Activated naive CD8-positive, alpha-beta T cell treated with anti-CD3 and anti-CD28 coated beads for 36 hours (primary cell): ENCODE data around the gene ARMC2. TPM values are rescaled to one million over a fixed set of nuclear protein-coding genes. Genes with fewer than 3 reads are reported as not detected.
"Not testable (repeated sequence)": the region's sequence is repeated elsewhere in the genome, so short reads cannot be mapped to it uniquely, and the experiment has no call there.

Source experiments
- DNase-seq: peaks from one replicate; pipeline ENCODE4 v3.0.0; 2021
- H3K27ac Mint-ChIP-seq: one replicate; pipeline ENCODE4 v1.8.0; 2022; ENCODE audit warnings: mild to moderate bottlenecking, moderate library complexity, mixed read lengths
- H3K27me3 Mint-ChIP-seq: one replicate; pipeline ENCODE4 v1.8.0; 2022; ENCODE audit warnings: mild to moderate bottlenecking, mixed read lengths
- H3K36me3 Mint-ChIP-seq: one replicate; pipeline ENCODE4 v1.8.0; 2021; ENCODE audit warnings: mild to moderate bottlenecking, mixed read lengths
- H3K4me1 Mint-ChIP-seq: one replicate; pipeline ENCODE4 v1.8.0; 2021; ENCODE audit warnings: mixed read lengths
- H3K4me3 Mint-ChIP-seq: one replicate; pipeline ENCODE4 v1.8.0; 2022; ENCODE audit warnings: mild to moderate bottlenecking, moderate library complexity, mixed read lengths
- H3K9me3 Mint-ChIP-seq: one replicate; pipeline ENCODE4 v1.8.0; 2022; ENCODE audit warnings: mixed read lengths
- total RNA-seq, 2 experiments: library from RNA; stranded (reverse); gene quantifications; one replicate each; pipeline ENCODE4 v1.2.3, GENCODE V29; 2021

Gene ARMC2
- total RNA-seq, 2 experiments from 2014 or later: 3.4 to 3.5 TPM

DNA sequence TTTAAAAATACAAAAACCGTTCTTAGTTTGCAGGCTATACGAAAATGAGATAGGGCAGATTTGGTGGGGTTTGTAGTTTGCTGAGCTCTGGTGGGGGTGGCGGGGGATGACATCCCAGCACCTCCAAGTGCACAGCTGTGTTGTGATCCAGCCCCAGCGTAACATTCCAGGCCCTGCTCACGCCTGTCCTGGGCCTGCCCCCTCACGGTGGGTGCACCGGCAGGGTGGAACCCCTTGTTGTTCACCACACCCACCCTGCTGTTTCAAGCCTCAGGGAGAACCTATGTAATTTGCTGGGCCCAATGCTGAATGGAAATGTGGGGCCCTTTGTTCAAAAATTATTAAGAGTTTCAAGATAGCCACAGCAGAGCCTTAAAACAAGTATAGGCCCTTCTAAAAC, 25.0 kb downstream of the ARMC2 start:
- Mint-ChIP-seq H3K9me3 (peaks cover 1% of the 10 kb centered on the region), H3K4me3 (no peak overlapping the region), H3K27me3 (no peaks in the 10 kb centered on the region), H3K27ac (no peak overlapping the region), H3K4me1 (peaks cover 30% of the 10 kb centered on the region), H3K36me3 (peaks cover 31% of the 10 kb centered on the region)
- no peak for DNase-seq

DNA sequence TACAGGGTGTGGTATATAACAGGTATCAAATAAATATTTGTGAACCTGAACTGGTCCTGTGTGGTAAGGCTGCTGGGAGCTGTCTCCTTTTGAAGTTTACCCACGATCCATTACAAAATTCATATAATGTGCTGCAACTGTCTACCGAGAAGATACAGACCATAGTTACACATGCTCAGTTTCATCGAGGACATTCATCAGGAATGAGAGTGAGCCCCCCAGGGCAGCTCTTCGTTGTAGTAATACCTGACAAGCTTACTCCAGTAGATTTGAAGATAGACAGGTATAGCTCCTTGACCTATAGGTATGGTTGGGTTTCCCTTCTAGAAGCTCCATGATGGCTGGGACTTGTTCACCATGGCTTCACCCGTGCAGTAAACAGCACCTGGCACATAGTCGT, 25.7 kb downstream of the ARMC2 start:
- Mint-ChIP-seq H3K27me3 (no peaks in the 10 kb centered on the region), H3K9me3 (peaks cover 1% of the 10 kb centered on the region), H3K27ac (peak overlapping the region; percentile 88), H3K4me3 (peak overlapping the region; percentile 33), H3K36me3 (peaks cover 33% of the 10 kb centered on the region), H3K4me1 (peaks cover 30% of the 10 kb centered on the region)
- no peak for DNase-seq

DNA sequence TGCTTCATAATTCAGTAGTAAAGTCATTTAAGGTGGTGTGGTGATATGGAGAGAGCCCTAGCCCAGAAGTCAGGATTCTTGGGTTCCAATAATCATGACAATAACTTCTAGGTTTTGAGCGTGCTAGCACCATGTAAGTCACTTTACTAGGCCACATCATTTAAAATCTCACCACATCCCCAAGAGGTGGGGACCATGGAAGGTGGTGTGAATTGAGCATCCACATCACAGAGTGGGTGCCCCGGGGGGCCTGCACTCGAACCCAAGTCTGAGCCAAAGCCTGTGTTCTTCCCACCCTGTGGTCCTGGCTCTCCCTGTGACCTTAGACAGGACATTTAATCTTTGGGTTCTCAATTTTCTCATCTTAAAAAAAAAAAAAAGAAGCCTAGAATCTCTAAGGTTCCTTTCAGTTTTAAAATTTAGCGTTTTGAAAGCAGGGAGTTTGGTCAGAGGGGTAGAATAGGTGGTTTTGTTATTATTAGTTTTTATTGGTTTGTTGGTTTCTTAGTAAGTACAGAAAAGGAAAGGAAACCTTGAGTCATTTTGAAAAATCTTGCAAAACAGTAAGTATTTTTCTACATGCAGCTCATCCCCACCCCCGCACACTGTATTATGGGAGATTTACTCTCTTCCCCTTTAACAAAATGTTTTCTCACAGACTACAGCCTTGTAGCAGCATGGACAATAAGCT, 26.4 kb downstream of the ARMC2 start:
- Mint-ChIP-seq H3K36me3 (peaks cover 36% of the 10 kb centered on the region), H3K4me1 (peaks cover 30% of the 10 kb centered on the region)

DNA sequence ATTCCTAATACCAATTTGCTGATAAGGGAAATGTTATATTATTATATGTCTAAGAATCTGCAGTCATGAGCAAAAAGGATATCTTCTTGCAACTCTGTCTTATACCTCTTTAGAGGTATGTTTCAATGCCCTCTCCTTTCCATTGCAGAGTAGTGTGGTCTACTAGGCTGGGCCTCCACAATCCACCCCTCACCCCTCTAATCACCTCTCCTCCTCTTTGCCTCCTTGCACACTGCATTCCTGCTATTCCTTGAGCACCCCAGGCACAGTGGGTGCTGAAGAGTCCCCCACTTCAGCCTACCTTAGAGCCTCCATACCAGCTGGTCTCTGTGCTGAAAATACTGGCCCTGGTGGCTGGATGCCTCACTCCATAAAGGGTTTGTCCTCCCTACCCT, 26.9 kb downstream of the ARMC2 start:
- Mint-ChIP-seq H3K4me3 (no peak overlapping the region), H3K27ac (peak overlapping the region; percentile 26), H3K36me3 (peaks cover 40% of the 10 kb centered on the region), H3K4me1 (peaks cover 30% of the 10 kb centered on the region), H3K27me3 (no peaks in the 10 kb centered on the region), H3K9me3 (peaks cover 3% of the 10 kb centered on the region)
- peak; percentile 4 for DNase-seq

More for the DNA sequence above, 26.4 kb downstream of the ARMC2 start:
- Mint-ChIP-seq H3K27me3 (no peaks in the 10 kb centered on the region), H3K27ac (peak overlapping the region; percentile 88), H3K4me3 (peak overlapping the region; percentile 33), H3K9me3 (peaks cover 3% of the 10 kb centered on the region)
- DNase-seq: peak; percentile 59

DNA sequence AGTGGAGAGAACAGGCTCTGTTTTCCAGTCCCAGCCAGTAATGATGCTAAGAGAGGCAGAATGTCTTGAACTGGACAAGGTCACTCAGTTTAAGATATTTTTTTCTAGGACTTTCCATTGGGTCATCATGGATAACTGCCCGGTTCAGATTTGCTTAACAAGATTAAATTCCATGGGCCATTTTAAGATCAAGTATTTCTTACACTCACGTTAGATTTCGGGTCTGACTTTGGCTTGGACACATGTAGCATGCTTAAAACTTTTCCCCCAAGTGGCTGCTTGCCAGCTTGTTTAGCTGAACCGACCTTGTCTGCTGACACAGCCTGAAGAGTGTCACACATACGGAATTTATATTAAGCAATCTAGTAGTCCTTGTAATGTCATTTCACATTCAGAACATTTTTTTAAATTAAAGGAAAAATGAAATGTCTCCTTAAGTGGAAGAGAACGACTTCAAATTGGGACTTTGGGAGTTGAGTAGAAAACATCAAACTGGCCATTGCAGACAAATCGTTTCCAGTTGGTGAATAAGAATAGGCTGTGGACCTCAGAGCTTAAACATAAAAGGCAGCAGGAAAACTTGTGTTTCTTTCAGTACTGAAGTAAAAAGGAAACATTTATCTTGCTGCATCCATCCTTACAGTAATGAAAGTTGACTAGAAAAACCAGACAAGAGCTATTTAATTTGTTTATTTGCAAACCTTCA, 29.0 kb downstream of the ARMC2 start:
- H3K27me3 Mint-ChIP-seq: no peaks in the 10 kb centered on the region
- no peak for DNase-seq
- H3K9me3 Mint-ChIP-seq: peaks cover 7% of the 10 kb centered on the region
- peaks cover 26% of the 10 kb centered on the region for H3K4me1 Mint-ChIP-seq
- H3K36me3 Mint-ChIP-seq: peaks cover 46% of the 10 kb centered on the region
- H3K27ac Mint-ChIP-seq: no peak overlapping the region
- H3K4me3 Mint-ChIP-seq: no peak overlapping the region

GRCh38 chr6:108878942-108879341, 30.7 kb downstream of the ARMC2 start:
- Mint-ChIP-seq H3K4me3 (no peak overlapping the region), H3K27me3 (no peaks in the 10 kb centered on the region), H3K4me1 (peaks cover 26% of the 10 kb centered on the region), H3K27ac (no peak overlapping the region), H3K9me3 (peaks cover 14% of the 10 kb centered on the region), H3K36me3 (peaks cover 41% of the 10 kb centered on the region)
- no peak for DNase-seq

DNA sequence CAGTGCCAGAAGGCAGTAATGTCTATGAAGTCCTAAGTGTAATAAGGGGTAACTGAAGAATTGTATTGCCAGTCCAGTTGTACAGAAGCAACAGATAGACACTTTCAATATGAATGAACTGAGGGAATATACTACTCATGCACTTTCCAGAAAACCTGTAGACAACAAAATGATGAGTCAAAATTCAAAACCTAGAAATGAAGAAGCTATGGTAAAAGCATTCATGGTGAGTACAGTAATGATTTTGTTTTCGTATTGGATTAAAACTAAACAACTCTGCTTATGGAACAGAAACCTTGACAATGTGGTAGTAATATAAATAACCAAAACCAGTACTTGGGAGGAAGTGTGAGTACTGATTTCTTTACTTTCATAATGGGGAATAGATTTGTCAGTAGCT, 35.0 kb downstream of the ARMC2 start:
- no peak for DNase-seq
- Mint-ChIP-seq H3K27me3 (no peaks in the 10 kb centered on the region), H3K36me3 (peaks cover 30% of the 10 kb centered on the region), H3K9me3 (peaks cover 13% of the 10 kb centered on the region), H3K27ac (peak overlapping the region; percentile 44), H3K4me3 (no peak overlapping the region), H3K4me1 (peaks cover 19% of the 10 kb centered on the region)

- Mint-ChIP-seq H3K27ac (no peak overlapping the region), H3K9me3 (peaks cover 11% of the 10 kb centered on the region), H3K36me3 (peaks cover 20% of the 10 kb centered on the region), H3K27me3 (no peaks in the 10 kb centered on the region), H3K4me3 (no peak overlapping the region), H3K4me1 (peaks cover 19% of the 10 kb centered on the region)
- DNase-seq: no peak
These were observed 36.2 kb downstream of the ARMC2 start for GRCh38 chr6:108884211-108885059.

DNA sequence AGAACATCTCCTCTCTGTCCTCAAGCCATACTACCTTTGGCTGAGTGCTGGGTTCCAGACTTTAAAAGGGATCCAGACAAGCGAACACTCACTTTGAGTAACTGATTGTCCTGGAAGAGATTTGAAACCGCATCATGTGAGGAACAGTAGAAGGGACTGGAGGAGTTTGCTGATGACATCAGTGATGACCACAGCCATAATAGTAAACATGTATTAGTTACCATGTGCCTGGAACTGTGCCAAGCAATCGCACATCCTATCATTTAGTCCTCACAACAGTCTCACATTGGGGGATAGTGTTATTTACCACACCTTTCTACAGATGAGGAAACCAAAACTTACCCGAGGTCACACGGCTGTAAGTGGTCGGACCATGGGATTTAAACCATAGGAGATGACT, 39.8 kb downstream of the ARMC2 start:
- Mint-ChIP-seq H3K36me3 (no peaks in the 10 kb centered on the region), H3K27ac (no peak overlapping the region), H3K4me3 (no peak overlapping the region), H3K9me3 (no peaks in the 10 kb centered on the region), H3K4me1 (peaks cover 13% of the 10 kb centered on the region), H3K27me3 (no peaks in the 10 kb centered on the region)
- no peak for DNase-seq

GRCh38 chr6:108888745-108889144, 40.5 kb downstream of the ARMC2 start:
- no peaks in the 10 kb centered on the region for H3K9me3 Mint-ChIP-seq
- peaks cover 12% of the 10 kb centered on the region for H3K4me1 Mint-ChIP-seq
- no peak for DNase-seq
- H3K27me3 Mint-ChIP-seq: no peaks in the 10 kb centered on the region
- H3K36me3 Mint-ChIP-seq: no peaks in the 10 kb centered on the region
- H3K27ac Mint-ChIP-seq: no peak overlapping the region
- H3K4me3 Mint-ChIP-seq: no peak overlapping the region

DNA sequence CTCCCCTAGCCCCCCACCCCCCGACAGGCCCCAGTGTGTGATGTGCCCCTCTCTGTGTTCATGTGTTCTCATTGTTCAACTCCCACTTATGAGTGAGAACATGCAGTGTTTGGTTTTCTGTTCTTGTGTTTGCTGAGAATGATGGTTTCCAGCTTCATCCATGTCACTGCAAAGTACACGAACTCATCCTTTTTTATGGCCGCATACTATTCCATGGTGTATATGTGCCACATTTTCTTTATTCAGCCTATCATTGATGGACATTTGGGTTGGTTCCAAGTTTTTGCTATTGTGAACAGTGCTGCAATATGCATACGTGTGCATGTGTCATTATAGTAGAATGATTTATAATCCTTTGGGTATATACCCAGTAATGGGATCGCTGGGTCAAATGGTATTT, 42.7 kb downstream of the ARMC2 start:
- not testable (repeated sequence) for H3K4me1 Mint-ChIP-seq, DNase-seq, H3K4me3 Mint-ChIP-seq, H3K27me3 Mint-ChIP-seq, H3K36me3 Mint-ChIP-seq, H3K27ac Mint-ChIP-seq, H3K9me3 Mint-ChIP-seq

DNA sequence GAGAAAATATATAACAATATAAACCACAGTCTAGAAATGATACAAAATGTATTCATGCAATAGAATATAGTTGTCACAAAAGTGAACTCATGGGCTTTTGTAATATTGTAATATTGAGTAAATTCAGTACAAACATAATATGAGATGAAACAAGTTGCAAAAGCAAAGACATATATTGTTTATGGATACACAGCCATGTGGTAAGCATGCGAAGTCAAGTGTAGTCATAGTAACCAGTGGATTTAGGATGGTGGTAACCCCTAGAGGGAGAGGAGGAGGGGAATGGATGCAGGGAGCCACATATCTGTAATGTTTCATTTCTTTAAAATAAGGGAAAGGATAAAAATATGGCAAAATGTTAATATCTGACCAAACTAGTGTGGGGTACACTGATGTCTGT, 47.3 kb downstream of the ARMC2 start:
- no peaks in the 10 kb centered on the region for H3K36me3 Mint-ChIP-seq

GRCh38 chr6:108896111-108896661, 48.0 kb downstream of the ARMC2 start:
- Mint-ChIP-seq H3K36me3 (no peaks in the 10 kb centered on the region), H3K4me3 (no peak overlapping the region), H3K27ac (peak overlapping the region; percentile 75), H3K27me3 (no peaks in the 10 kb centered on the region), H3K9me3 (no peaks in the 10 kb centered on the region), H3K4me1 (peaks cover 14% of the 10 kb centered on the region)
- no peak for DNase-seq

More for the DNA sequence above, 47.3 kb downstream of the ARMC2 start:
- Mint-ChIP-seq H3K4me1 (peaks cover 14% of the 10 kb centered on the region), H3K27me3 (no peaks in the 10 kb centered on the region), H3K9me3 (no peaks in the 10 kb centered on the region), H3K4me3 (no peak overlapping the region), H3K27ac (no peak overlapping the region)
- no peak for DNase-seq

GRCh38 chr6:108897371-108897770, 49.1 kb downstream of the ARMC2 start:
- H3K9me3 Mint-ChIP-seq: no peaks in the 10 kb centered on the region
- no peaks in the 10 kb centered on the region for H3K36me3 Mint-ChIP-seq
- H3K27ac Mint-ChIP-seq: no peak overlapping the region
- H3K4me1 Mint-ChIP-seq: peaks cover 21% of the 10 kb centered on the region
- no peaks in the 10 kb centered on the region for H3K27me3 Mint-ChIP-seq
- no peak overlapping the region for H3K4me3 Mint-ChIP-seq
- DNase-seq: no peak

GRCh38 chr6:108902382-108902792, 54.2 kb downstream of the ARMC2 start:
- Mint-ChIP-seq H3K9me3 (no peaks in the 10 kb centered on the region), H3K27me3 (no peaks in the 10 kb centered on the region), H3K27ac (peak overlapping the region; percentile 43), H3K4me3 (no peak overlapping the region), H3K4me1 (peaks cover 17% of the 10 kb centered on the region), H3K36me3 (no peaks in the 10 kb centered on the region)
- no peak for DNase-seq
